HEK293 (cell line): ENCODE data around the gene CDIPT.

Source experiments
- CTCF ChIA-PET: fragments of 350-600 bp; formaldehyde crosslinking; extraction: SDS; loops from one replicate; lab custom pipeline; 2021; ENCODE audit warnings: antibody characterized with exemption; lab: Yijun Ruan, JAX
- POLR2A ChIA-PET: fragments of 300-600 bp; formaldehyde crosslinking; extraction: SDS; loops from one replicate; lab custom pipeline; 2020; ENCODE audit warnings: antibody characterized with exemption, inconsistent platforms; lab: Yijun Ruan, JAX
- H3K27ac ChIP-seq: fragments of 200-500 bp; sonication (Bioruptor generic); 2 replicates; pipeline ENCODE4 v1.5.1; 2014; ENCODE audit warnings: low read depth, low read length, control low read depth, inconsistent platforms; ENCODE audit errors: extremely low read depth
- H3K36me3 ChIP-seq, 2 experiments: fragments of 200-500 bp in 1 of 2; sonication (Bioruptor generic) in 1 of 2; 1 replicate in 1 of 2; 2 replicates in 1 of 2; pipeline ENCODE4 v1.5.1; 2014 to 2017; ENCODE audit warnings: inconsistent platforms in 2 of 2, low read length in 2 of 2; ENCODE audit not compliant: control insufficient read depth in 2 of 2, insufficient read depth in 1 of 2
- H3K4me1 ChIP-seq: fragments of 200-500 bp; sonication (Bioruptor generic); 2 replicates; pipeline ENCODE4 v1.5.1; 2014; ENCODE audit warnings: mild to moderate bottlenecking, low read length, inconsistent platforms; ENCODE audit not compliant: control insufficient read depth, insufficient read depth
- H3K4me3 ChIP-seq: 2 replicates; pipeline ENCODE4 v1.5.1; 2011; ENCODE audit warnings: low read depth, mild to moderate bottlenecking, control low read depth, low read length, moderate library complexity
- H3K9me3 ChIP-seq: fragments of 200-500 bp; sonication (Bioruptor generic); 2 replicates; pipeline ENCODE4 v1.5.1; 2014; ENCODE audit warnings: low read depth, low read length, inconsistent platforms; ENCODE audit not compliant: control insufficient read depth, insufficient read depth
- KLF1 ChIP-seq: fragments of 450-650 bp; formaldehyde crosslinking; IDR thresholded peaks from 2 replicates; pipeline ENCODE4 v1.5.1; 2016; ENCODE audit warnings: missing biosample characterization, missing genetic modification characterization
- KLF16 ChIP-seq: fragments of 450-650 bp; formaldehyde crosslinking; IDR thresholded peaks from 2 replicates; pipeline ENCODE4 v1.5.1; 2017; ENCODE audit warnings: missing biosample characterization, missing genetic modification characterization
- ZFP3 ChIP-seq: fragments of 450-650 bp; formaldehyde crosslinking; IDR thresholded peaks from 2 replicates; pipeline ENCODE4 v1.5.1; 2016; ENCODE audit warnings: low read depth, missing biosample characterization, missing genetic modification characterization
- ZNF121 ChIP-seq: fragments of 450-650 bp; formaldehyde crosslinking; IDR thresholded peaks from 2 replicates; pipeline ENCODE4 v1.5.1; 2016; ENCODE audit warnings: missing biosample characterization, missing genetic modification characterization
- ZNF19 ChIP-seq: fragments of 450-650 bp; formaldehyde crosslinking; IDR thresholded peaks from 2 replicates; pipeline ENCODE4; 2016; ENCODE audit warnings: missing biosample characterization, missing genetic modification characterization, low read depth
- ZNF24 ChIP-seq: fragments of 450-650 bp; formaldehyde crosslinking; IDR thresholded peaks from 2 replicates; pipeline ENCODE4 v1.5.1; 2016; ENCODE audit warnings: missing biosample characterization, missing genetic modification characterization
- ZNF324 ChIP-seq: fragments of 450-650 bp; formaldehyde crosslinking; IDR thresholded peaks from 2 replicates; pipeline ENCODE4 v1.5.1; 2016; ENCODE audit warnings: missing biosample characterization, missing genetic modification characterization
- ZNF341 ChIP-seq: fragments of 450-650 bp; formaldehyde crosslinking; IDR thresholded peaks from 2 replicates; pipeline ENCODE4; 2016; ENCODE audit warnings: low read depth, missing biosample characterization, missing genetic modification characterization
- ZNF362 ChIP-seq: fragments of 450-650 bp; formaldehyde crosslinking; IDR thresholded peaks from 2 replicates; pipeline ENCODE4 v1.5.1; 2016; ENCODE audit warnings: missing biosample characterization, missing genetic modification characterization
- ZNF48 ChIP-seq: fragments of 450-650 bp; formaldehyde crosslinking; IDR thresholded peaks from 2 replicates; pipeline ENCODE4 v1.5.1; 2016; ENCODE audit warnings: missing biosample characterization, missing genetic modification characterization
- ZNF518A ChIP-seq: fragments of 450-650 bp; formaldehyde crosslinking; conservative IDR thresholded peaks from 2 replicates; pipeline ENCODE4 v1.5.1; 2016; ENCODE audit warnings: low read depth, missing biosample characterization, missing genetic modification characterization
- ZNF585B ChIP-seq: fragments of 450-650 bp; formaldehyde crosslinking; IDR thresholded peaks from 2 replicates; pipeline ENCODE4 v1.5.1; 2016; ENCODE audit warnings: missing biosample characterization, missing genetic modification characterization
- ZNF626 ChIP-seq: fragments of 450-650 bp; sonication (Bioruptor Pico); formaldehyde crosslinking; IDR thresholded peaks from 2 replicates; pipeline ENCODE4 v1.5.1; 2018; ENCODE audit warnings: missing biosample characterization, missing genetic modification characterization, inconsistent platforms
- ZNF692 ChIP-seq: fragments of 450-650 bp; formaldehyde crosslinking; IDR thresholded peaks from 2 replicates; pipeline ENCODE4 v1.5.1; 2016; ENCODE audit warnings: missing biosample characterization, missing genetic modification characterization
- ZNF704 ChIP-seq: fragments of 450-650 bp; formaldehyde crosslinking; IDR thresholded peaks from 2 replicates; pipeline ENCODE4 v1.5.1; 2016; ENCODE audit warnings: missing biosample characterization, missing genetic modification characterization
- ZNF792 ChIP-seq: fragments of 450-650 bp; formaldehyde crosslinking; IDR thresholded peaks from 2 replicates; pipeline ENCODE4 v1.5.1; 2016; ENCODE audit warnings: missing biosample characterization, missing genetic modification characterization
- TF ChIP-seq, protein P1 (sequence below): fragments of 450-650 bp; IDR thresholded peaks from 2 replicates; pipeline ENCODE4 v1.5.1; 2018; ENCODE audit warnings: missing biosample characterization, mild to moderate bottlenecking, missing genetic modification characterization
- TF ChIP-seq, protein P2 (sequence below): fragments of 450-650 bp; formaldehyde crosslinking; IDR thresholded peaks from 2 replicates; pipeline ENCODE4 v1.5.1; 2016; ENCODE audit warnings: missing biosample characterization, missing genetic modification characterization, low read depth
- TF ChIP-seq, protein P3 (sequence below): fragments of 450-650 bp; formaldehyde crosslinking; IDR thresholded peaks from 2 replicates; pipeline ENCODE4; 2016; ENCODE audit warnings: missing biosample characterization, missing genetic modification characterization

The CDIPT gene

DNA sequence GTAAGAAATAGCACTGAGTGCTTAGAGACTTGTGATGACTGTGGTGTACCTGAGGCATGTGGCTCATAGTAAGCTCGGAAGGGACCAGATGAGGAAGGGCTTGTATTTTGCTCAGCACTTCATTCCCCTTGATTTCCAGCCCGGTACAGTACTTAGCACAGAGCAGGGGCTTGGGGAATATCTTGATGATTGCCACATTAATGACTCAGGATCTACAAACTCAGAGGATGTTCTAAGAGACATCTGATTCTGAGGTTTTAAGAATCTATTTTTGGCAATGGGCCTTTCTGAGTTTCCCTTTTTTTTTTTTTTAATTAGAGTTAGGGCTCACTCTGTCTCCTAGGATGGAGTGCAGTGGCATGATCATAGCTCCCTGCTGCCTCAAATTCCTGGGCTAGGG, 46.4 kb upstream of the CDIPT start (continued):
- TF ChIP-seq ZNF585B: no peak
- TF ChIP-seq, protein P1, sequence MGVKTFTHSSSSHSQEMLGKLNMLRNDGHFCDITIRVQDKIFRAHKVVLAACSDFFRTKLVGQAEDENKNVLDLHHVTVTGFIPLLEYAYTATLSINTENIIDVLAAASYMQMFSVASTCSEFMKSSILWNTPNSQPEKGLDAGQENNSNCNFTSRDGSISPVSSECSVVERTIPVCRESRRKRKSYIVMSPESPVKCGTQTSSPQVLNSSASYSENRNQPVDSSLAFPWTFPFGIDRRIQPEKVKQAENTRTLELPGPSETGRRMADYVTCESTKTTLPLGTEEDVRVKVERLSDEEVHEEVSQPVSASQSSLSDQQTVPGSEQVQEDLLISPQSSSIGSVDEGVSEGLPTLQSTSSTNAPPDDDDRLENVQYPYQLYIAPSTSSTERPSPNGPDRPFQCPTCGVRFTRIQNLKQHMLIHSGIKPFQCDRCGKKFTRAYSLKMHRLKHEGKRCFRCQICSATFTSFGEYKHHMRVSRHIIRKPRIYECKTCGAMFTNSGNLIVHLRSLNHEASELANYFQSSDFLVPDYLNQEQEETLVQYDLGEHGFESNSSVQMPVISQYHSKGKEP (tag by site-specific recombination): no peak
- no peak for TF ChIP-seq KLF1 (tag by site-specific recombination)
- no peak for TF ChIP-seq ZNF19
- no peak for TF ChIP-seq ZFP3

- no peak for TF ChIP-seq ZNF792
- peak; percentile 95 for TF ChIP-seq ZNF121 (tag by site-specific recombination)
- peak; percentile 61; the same call in 1 of the 2 replicates for TF ChIP-seq ZNF24 (tag by site-specific recombination)
- no peak for TF ChIP-seq ZNF518A
- TF ChIP-seq ZNF362 (tag by site-specific recombination): no peak
- Histone ChIP-seq H3K4me3 (no peak overlapping the region), H3K27ac (no peak overlapping the region), H3K9me3 (no peaks in the 10 kb centered on the region), H3K36me3 (peaks cover 0 to 2% of the 10 kb centered on the region in 2 experiments; a peak in 2 of 3 replicates), H3K4me1 (no peaks in the 10 kb centered on the region)
- ChIA-PET CTCF (interaction anchor here (0.7 to 1.5 kb wide), 3 partner anchors 60 to 114 kb away, joined by 4 to 7 read pairs (median 4); partner anchors contain the start of gene C16orf92), POLR2A (interaction anchor here (0.7 to 1.0 kb wide), 4 partner anchors 9 to 1418 kb away, joined by 3 to 7 read pairs (median 4); partner anchors contain the start of gene SEZ6L2)
These were observed 45.7 kb upstream of the CDIPT start for GRCh38 chr16:29908719-29909220.

DNA sequence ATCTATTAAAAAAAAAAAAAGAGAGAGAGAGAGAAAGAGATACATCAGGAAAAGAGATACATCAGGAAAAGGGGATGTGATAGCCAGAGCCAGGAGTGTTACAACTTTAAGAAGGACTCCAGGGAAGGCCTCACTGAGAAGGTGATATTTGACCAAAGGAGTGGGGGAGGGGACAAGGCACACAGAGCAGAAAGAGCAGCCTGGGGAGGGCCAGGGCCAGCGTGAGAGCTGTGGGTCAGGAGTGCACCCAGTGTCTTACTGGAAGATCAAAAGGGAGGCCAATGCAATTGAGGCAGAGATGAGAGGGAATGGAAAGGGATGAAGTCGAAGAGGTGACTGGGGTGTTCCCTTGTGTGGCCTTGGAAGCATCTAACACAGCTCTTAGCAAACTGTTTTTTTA, 44.9 kb upstream of the CDIPT start:
- peaks cover 0 to 2% of the 10 kb centered on the region in 2 experiments; a peak in 2 of 3 replicates for H3K36me3 ChIP-seq
- POLR2A ChIA-PET: interaction anchor here (0.7 to 1.0 kb wide), 5 partner anchors 18 to 1417 kb away, joined by 3 to 7 read pairs (median 3); partner anchors contain the start of gene KCTD13
- H3K9me3 ChIP-seq: no peaks in the 10 kb centered on the region
- CTCF ChIA-PET: interaction anchor here (0.7 to 1.5 kb wide), 2 partner anchors 98 to 115 kb away, joined by 4 read pairs; partner anchors contain the start of gene C16orf92
- no peaks in the 10 kb centered on the region for H3K4me1 ChIP-seq
- no peak overlapping the region for H3K27ac ChIP-seq
- no peak overlapping the region for H3K4me3 ChIP-seq
- no peak for TF ChIP-seq ZNF626
- TF ChIP-seq, protein P2, sequence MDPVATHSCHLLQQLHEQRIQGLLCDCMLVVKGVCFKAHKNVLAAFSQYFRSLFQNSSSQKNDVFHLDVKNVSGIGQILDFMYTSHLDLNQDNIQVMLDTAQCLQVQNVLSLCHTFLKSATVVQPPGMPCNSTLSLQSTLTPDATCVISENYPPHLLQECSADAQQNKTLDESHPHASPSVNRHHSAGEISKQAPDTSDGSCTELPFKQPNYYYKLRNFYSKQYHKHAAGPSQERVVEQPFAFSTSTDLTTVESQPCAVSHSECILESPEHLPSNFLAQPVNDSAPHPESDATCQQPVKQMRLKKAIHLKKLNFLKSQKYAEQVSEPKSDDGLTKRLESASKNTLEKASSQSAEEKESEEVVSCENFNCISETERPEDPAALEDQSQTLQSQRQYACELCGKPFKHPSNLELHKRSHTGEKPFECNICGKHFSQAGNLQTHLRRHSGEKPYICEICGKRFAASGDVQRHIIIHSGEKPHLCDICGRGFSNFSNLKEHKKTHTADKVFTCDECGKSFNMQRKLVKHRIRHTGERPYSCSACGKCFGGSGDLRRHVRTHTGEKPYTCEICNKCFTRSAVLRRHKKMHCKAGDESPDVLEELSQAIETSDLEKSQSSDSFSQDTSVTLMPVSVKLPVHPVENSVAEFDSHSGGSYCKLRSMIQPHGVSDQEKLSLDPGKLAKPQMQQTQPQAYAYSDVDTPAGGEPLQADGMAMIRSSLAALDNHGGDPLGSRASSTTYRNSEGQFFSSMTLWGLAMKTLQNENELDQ: no peak
- TF ChIP-seq ZNF324 (tag by site-specific recombination): no peak
- TF ChIP-seq, protein P3, sequence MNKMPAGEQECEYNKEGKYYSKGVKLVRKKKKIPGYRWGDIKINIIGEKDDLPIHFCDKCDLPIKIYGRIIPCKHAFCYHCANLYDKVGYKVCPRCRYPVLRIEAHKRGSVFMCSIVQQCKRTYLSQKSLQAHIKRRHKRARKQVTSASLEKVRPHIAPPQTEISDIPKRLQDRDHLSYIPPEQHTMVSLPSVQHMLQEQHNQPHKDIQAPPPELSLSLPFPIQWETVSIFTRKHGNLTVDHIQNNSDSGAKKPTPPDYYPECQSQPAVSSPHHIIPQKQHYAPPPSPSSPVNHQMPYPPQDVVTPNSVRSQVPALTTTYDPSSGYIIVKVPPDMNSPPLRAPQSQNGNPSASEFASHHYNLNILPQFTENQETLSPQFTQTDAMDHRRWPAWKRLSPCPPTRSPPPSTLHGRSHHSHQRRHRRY: no peak
- no peak for TF ChIP-seq ZNF704 (tag by site-specific recombination)
- TF ChIP-seq ZNF48 (tag by site-specific recombination): no peak
- no peak for TF ChIP-seq ZNF692 (tag by site-specific recombination)
- TF ChIP-seq KLF16 (tag by site-specific recombination): no peak
- no peak for TF ChIP-seq ZNF341
